Superior temporal gyrus (tissue), 1 donor: ENCODE data around the gene BPIFA3.
A peak's percentile ranks its signal among the peaks of the same experiment; 100 is the strongest.

Experiments
- DNase-seq: peaks from one replicate; pipeline ENCODE4 v3.0.0-alpha.2; 2016; ENCODE audit errors: extremely low spot score

The BPIFA3 gene

DNA sequence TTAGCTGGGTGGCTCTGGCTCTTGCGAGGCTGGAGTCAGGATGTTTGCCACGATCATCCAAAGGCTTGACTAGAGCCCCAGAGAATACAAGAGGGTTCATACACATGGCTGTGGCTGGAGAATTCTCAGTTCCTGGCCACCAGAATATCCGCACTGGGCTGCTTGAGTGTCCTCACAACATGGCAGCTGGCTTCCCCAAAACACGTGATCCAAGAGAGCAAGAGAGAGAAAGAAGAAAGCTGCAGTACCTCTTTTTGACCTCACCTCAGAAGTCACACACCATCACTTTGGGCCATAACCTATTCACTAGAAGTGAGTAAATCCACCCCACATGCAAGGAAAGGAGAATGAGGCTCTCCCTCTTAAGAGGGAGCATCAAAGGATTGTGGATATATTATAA lies 44.3 kb downstream of the BPIFA3 start:
- no peak for DNase-seq

DNA sequence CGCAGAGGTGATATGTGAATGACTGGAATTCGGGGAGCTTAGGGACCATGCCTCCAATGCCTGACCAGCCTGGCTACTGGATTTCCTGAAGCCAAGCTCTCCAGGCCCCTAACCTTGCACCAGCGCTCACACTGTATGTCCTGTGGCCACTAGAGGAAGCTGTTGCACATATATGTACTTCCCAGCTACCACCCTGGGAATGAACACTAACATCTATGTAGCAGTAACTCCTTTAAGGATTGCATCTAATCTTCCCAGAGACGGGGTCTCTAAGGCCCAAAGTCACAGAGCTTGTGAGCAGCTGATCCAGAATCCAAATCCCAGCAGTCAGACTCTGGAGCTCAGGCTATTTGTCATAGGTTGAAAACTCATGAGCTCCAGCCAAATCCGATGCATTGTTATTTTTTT lies 45.5 kb downstream of the BPIFA3 start:
- peak; percentile 91 for DNase-seq

DNA sequence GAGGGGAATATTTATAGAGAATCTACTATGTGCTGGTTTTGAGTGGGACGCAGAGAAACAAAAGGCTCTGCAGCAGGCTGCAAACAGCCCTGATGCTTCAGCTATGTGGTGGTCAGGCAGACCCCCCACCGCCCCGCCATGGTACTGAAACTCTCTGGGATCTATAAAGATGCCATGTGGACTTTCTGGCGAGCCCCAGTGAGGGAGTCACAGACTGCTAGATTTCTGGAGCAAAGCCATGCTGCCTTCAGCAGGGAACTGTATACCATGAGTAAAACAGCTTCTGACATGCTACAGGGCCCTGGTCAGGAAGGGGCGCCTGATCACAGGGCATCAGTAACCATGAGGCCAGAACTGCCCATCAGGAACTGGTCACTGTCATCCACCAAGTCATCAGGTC lies 46.6 kb downstream of the BPIFA3 start:
- DNase-seq, result peak; percentile 28

DNA sequence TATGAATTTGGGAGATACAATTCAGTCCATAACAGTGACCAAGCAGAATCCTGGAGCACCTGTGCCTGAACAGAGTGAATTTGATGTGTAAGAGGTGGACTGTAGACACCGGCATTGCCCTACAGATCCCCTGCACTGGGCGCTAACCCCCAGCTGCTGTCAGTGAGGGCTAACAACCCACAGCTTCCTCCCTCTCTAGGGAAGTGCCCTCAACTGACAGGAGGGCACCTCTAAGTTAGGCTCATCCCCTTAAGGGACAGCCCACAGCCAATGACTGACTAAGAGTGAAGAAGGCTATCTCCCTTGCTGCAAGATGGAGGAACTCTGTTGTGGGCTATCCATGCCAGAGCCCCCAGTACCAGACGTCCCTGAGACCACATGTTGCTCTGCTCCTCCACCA lies 50.5 kb downstream of the BPIFA3 start:
- no peak for DNase-seq

DNA sequence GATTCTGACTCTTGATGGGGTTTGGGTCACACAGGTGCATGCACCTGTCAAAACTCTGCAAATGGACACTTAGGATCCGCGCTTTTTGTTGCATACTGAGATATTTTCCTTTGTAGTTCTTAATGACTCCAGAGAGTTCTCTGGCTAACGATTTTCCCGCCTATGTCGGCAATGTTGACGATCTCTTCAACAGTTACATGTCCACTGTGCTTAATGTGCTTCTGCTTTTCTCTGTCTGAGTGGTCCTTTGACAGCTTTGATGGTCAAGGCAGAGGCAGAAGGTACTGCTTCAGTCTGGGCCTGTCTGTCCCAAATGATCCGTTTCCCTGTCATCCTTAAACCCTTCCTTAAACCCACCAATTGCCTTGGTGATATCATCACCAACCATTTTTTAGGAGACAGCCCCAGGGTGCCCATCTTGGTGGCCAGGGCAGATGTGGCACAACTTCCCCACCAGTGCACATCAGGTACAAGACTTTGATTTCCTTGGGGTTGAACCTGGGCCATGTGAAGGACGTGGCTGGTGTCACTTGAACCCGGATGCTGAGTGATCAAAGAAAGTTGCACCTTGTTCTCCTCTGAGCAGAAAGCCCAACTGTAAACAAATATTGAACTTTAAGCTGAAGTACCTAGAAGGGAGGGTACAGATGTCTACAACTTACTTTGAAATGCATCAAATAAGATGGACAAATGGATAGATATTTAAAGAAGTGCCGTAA lies 55.2 kb downstream of the BPIFA3 start:
- no peak for DNase-seq

DNA sequence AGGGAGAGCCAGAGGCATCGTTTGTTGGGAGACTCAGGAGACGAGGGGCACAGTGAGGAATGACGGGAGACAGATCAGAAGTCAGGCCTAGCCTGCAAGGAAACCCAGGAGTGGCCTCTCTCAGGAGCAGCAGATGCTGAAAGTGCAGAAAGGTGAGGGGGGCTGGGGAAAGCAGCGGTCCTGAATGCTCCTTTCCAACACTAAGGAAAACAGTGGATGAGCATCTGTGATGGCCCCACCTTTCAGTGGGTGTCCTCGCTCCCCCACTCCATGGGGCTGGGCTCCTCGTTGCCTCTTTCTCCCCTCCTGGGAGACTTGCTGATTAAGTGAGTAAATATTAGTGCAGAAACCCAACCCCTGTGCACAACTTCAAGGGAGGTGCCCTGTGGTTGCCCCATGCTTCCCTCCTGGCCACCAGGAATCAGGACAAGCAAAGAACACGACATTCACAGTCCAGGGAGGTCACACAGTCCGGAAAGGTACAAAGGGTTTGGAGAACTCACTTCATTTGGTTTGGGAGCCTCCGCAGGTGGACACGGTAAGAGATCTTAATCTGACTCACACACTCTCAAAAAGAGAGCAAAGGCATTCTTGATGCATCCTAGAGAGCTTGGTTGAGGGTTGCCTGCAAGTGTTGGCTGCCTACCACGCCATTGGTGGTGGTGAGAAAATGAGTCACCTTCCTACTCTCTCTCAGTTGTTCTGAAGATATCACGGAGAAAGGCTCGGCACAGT lies 56.1 kb downstream of the BPIFA3 start:
- peak; percentile 55 for DNase-seq

DNA sequence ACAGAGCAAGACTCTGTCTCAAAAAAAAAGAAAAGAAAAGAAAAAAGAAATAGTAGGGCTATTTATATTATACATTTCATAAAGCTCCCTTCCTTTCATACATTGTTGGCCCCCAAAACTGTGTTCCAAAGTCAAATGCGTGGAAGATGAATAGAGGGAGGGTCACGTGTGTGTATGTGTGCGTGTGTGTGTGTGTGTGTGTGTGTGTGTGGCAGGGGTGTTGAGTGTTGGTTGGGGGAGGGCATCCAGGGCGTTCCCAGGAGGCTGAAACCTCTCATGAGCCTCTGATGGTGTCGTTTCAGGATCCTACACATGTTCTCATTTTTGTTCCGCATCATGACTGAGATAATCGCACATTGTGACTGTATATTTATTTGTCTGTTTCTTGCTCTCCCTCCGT lies 58.1 kb downstream of the BPIFA3 start:
- DNase-seq, result no peak

DNA sequence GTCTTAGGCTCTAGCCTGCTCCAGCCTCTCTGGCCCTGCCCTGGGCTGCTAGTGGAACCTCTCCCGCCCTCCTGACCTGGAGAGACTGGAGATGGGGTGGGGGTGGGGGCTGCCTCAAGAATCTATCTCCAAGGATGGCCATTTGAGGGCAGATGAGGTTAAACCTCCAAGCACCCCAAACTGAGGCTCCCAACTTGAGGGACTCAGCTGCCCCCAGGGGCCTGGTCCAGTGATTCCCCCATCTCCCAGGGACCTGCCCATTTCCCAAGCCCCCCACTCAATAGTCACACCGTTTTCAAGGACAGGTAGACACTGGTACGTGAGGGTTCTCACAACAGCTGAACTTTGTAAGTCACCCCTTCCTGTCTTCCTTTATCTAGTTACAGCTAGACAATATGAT lies 58.7 kb downstream of the BPIFA3 start:
- DNase-seq, result no peak

DNA sequence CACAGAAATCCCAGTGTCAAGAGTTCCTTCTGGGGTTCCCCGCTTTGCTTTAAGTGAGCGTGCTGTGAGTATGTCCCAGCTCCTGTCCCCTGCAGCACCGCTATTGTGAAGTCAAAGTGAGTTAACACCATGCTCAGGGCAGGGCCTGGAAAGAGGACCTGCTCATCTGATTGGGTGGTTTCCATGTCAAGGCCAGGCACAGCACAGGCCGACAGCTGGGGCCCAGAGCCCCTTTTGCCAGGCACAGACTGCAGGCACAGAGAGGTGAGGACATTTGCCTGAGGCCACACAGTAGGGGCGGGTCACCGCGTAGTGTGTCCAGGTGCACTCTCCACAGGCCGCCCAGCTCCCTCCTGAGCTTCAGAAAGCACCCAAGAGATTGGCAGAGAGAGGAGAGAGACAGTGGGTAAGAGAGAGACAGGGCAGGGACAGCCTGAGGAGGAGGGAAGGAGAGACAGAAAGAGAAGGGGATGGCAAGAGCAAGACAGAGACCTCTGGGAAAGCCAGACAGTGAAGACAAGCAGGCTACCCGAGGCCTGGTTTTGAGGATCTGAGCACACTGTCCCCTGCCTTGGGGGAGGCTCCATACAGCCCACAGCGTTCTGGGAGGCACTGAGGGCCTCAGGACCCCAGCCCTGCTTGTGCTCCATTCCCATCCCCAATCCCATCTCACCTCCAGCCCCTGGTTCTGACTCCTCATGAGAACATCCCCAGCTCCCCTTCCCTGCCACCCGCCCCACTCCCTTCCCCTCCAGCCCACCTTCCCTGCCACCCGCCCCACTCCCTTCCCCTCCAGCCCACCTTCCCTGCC lies 59.4 kb downstream of the BPIFA3 start:
- DNase-seq, result no peak
